Omental fat pad (tissue), 4 donors: ENCODE data around the gene MSH5. TPM values are rescaled to one million over a fixed set of nuclear protein-coding genes. Genes with fewer than 3 reads are reported as not detected.

Experiments
- ATAC-seq: fragments of 150-250 bp; one replicate; pipeline ENCODE4 v1.9.1; 2016; ENCODE audit warnings: mild to moderate bottlenecking, moderate library complexity; ENCODE audit not compliant: low FRiP score
- DNase-seq: peaks from one replicate; pipeline ENCODE4 v3.0.0-alpha.2; 2019; ENCODE audit warnings: low spot score
- total RNA-seq, 4 donors: library from RNA; depleted of rRNA; stranded (reverse); fragments of >200 nt; gene quantifications; one replicate each; pipeline ENCODE4 v1.1.0, GENCODE V29; 2016
- TF ChIP-seq, protein P1 (sequence below), 3 donors: fragments of 450-650 bp; IDR thresholded peaks; one replicate each; pipeline ENCODE4 v1.5.1; 2016 to 2017; ENCODE audit warnings: antibody characterized with exemption in 3 of 3, mild to moderate bottlenecking in 3 of 3, moderate library complexity in 2 of 3

The MSH5 gene
- total RNA-seq, 4 donors from 2014 or later = 5.4 to 17.0 (median 7.3) TPM

DNA sequence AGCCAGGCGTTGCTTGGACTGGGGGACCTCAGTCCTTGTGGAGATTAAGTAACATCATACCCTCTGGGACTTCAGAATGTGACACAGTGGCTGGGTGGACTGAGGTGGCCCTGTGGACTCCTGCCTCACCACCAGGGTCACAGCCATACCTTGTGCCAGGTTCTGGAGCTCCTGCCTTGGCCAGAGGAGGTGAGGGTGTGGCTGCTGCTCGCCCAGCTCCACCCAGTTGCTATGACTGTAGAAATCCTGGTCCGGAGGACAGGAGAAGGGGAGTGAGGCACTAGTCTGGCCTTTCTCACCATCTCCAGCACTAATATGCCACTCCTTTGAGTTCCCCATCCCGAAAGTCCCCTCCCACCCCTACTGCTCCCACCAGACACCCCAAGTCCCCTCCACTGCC lies 35.4 kb downstream of the MSH5 start:
- no peak for ATAC-seq
- TF ChIP-seq, protein P1, sequence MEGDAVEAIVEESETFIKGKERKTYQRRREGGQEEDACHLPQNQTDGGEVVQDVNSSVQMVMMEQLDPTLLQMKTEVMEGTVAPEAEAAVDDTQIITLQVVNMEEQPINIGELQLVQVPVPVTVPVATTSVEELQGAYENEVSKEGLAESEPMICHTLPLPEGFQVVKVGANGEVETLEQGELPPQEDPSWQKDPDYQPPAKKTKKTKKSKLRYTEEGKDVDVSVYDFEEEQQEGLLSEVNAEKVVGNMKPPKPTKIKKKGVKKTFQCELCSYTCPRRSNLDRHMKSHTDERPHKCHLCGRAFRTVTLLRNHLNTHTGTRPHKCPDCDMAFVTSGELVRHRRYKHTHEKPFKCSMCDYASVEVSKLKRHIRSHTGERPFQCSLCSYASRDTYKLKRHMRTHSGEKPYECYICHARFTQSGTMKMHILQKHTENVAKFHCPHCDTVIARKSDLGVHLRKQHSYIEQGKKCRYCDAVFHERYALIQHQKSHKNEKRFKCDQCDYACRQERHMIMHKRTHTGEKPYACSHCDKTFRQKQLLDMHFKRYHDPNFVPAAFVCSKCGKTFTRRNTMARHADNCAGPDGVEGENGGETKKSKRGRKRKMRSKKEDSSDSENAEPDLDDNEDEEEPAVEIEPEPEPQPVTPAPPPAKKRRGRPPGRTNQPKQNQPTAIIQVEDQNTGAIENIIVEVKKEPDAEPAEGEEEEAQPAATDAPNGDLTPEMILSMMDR (IDR thresholded peaks at IDR 0.05) = no peak
- no peak for DNase-seq

DNA sequence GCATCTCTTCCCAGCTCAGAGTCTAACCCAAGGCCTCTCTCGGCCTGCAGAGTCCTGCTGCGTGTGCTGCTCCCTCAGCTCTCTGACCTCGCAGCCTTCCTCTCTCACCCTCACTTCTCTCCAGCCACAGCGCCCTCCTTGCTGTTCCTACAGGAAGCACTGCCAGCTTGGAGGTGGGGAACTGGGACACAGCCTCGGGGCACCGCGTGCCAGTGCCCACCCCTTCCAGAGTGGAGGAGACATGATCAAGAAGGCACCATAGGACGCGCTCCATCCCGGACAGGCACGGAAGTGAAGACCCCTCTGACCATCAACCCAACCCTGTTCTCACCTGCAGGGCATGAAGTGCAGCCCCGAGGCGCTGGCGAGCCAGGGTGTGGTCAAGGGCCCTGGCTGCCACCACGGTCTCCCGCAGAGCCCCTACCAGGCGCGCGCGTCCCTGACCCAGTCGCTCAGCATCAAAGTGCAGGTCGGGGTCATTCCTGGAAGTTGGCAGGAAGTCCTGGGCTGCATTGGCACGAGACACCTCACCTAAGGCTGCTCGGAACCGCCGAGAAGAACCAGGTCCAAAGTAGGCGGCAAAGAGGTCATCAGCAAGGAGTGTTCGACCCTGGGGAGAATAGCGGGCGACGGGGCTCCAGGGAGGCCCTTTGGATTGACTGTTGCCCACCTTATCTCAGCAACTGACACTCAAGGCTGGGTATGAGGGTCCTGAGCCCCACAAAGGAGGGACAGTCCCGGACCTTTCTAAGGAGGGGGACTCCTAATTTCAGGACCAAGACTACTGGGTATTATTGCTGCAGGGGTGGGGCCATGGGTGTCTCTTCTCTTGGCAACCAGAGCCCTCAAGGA lies 36.1 kb downstream of the MSH5 start:
- DNase-seq (no peak), ATAC-seq (no peak)
- TF ChIP-seq, protein P1 (IDR thresholded peaks at IDR 0.05) = no peak

DNA sequence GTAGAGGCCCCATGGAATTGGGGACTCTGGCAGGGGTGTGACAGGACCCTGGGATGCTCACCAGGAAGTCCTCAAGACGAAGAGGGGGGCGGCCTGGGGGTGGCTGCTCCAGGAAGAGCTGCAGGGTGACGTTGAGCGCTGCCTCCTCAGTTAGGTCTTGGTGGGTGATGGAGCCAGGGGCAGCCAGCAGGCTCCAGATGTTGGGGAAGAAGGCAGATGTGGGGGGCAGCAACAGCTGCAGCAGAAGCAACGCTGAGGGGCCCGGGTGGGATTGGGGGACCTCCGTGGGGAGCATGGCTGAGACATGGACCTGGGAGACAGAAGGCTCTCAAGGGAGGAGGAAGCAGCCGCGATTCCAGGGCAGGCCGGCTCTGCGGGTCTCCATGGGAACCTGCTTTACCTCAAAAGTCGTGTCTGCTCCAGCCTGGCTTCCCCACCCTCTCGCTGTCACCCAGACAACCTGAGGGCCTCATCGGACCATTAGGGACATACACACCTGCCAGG lies 36.7 kb downstream of the MSH5 start:
- ATAC-seq (no peak), DNase-seq (no peak)
- TF ChIP-seq, protein P1 (IDR thresholded peaks at IDR 0.05) = no peak

DNA sequence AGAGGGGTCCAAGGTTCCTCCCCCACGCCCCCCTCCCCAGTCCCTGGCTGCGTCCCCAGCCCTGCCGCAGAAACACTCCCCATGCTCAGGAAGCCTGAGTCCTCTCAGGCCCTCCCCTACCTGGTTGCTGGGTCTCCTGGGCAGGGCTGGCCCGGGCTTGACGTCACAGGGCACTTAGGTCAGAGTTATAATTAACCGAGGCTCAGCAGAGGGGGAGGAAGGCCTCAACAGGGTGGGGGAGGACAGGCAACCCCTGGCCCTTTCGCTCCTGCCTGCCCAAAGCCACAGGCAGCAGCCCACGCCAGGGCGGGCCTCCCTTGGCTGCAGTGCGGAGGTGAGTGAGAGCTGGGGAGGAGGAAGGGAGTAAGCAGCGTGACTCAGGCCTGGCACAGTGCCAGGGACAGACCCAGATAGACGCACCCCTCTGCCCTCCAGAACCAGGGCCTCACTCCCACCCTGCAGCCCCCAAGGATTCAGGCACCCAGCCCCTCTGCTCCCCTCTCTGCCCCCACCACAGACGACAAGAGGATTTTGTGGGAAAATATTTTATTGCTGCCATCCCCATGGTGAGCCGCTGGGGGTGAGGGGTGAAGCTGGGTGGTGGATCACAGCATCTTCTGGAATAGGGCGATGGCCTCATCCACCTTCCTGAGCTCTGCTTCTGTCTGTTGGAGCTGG lies 37.3 kb downstream of the MSH5 start, which contains the start of gene VWA7:
VWA7 (minus strand) TSS at position 340 of the 678 bp plus-strand sequence. CDS start 549 bp downstream, outside the sequence.
- peak; percentile 77 for DNase-seq
- peak; percentile 94 for ATAC-seq
- TF ChIP-seq, protein P1 (IDR thresholded peaks at IDR 0.05) = no peak

DNA sequence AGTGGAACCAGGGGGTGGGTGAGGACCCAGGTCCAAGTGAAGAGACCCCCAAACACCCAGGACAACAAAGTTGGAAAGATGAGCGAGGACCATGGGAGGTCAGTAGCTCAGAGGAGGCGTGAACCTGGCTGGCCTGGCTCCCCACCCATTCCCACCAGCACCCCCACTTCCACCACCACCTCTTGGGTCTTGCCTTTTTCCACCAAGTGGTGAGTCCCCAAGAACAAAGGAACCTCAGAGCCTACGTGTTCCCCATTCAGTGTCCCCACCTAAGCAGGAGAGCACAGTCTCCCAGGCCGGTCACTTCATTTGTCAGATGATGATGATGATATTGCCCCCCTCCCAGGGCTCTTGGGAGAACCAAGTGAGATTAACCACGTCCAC lies 37.9 kb downstream of the MSH5 start:
- DNase-seq (no peak), ATAC-seq (no peak)
- TF ChIP-seq, protein P1 (IDR thresholded peaks at IDR 0.05) = no peak

DNA sequence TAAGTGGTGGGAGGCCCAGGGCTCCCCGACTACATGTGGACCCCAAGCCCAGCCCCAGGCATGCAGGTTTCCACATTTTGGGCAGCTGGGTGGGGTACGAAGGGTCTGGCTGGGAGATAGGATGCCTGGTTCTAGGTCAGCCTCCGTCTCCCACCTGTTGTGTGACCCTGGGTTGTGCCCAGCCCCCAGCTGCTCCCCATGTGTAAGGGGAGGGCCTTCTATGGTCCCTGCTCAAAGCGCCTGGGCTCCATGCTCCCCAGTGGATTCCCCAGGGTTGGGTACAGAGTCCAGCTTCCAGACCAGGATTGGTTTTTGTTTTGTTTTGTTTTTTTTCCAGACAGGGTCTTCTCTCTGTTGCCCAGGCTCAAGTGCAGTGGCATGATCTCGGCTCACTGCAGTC lies 38.4 kb downstream of the MSH5 start:
- TF ChIP-seq, protein P1 (IDR thresholded peaks at IDR 0.05) = no peak
- ATAC-seq (no peak), DNase-seq (no peak)
